ENCODE data around the gene ITIH3.

The ITIH3 gene

DNA sequence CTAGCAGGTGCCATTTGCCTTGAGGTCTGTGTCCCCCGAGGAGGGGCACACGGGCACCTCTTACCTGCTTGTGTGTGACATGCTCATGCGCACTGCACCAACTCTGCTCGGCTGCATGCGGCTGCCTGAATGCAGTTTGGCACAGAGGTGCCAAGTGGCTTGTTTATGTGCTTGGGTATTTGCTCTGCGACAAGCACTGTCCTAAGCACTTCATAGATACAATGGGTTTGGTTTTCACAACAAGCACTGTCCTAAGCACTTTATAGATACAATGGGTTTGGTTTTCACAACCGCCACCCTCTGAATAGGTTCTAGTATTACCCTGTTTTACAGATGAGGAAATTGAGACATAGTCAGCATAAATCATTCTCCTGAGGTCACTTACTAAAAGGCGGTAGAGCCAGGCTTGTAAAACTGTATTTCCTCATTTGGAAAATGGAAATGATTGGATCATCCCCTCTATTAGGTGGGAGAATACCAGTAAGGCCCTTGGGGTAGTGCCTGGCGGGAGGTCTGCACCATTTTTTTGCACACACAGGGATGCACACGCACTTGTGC is 35.4 kb downstream of the ITIH3 start:
- no peak for DNase-seq

DNA sequence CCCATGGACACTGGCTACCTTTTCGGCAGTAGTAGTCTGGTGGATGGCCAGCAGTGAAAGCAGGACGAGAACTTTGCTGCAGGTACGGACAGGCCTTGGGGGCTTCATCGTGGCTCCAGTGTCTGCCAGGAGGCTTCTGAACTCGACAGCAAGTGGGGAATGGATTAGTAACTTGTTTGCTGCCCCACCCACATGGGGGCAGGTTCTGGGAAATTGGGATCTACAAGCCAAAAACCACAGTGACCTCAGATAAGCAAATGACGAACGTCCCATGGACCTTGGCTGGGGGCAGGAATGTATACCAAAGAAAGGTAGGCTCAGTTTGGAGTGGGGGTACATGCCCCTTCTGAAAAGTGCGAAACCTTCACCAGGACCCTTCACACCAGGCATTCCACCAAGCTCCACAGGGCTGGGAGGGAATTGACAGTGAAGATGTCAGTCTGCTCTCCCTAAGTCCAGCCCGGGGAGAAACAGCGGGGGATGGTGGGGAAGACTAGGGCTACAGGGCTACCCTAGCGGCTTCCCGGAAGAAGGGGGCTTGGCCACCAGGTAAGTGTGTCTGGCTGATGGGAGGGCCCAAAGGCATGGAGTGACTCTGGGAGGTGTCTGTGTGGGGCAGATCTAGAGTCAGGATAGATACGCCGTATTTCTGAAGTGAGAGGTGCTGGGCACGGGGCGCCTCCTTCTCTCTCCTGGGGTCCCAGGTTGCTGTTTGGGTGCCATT is 36.1 kb downstream of the ITIH3 start, which contains the start of gene ITIH4:
Gene ITIH4 (minus strand): TSS at position 138 of the 724 bp plus-strand sequence. CDS start 30 bp downstream, at position 108.
- no peak for DNase-seq

DNA sequence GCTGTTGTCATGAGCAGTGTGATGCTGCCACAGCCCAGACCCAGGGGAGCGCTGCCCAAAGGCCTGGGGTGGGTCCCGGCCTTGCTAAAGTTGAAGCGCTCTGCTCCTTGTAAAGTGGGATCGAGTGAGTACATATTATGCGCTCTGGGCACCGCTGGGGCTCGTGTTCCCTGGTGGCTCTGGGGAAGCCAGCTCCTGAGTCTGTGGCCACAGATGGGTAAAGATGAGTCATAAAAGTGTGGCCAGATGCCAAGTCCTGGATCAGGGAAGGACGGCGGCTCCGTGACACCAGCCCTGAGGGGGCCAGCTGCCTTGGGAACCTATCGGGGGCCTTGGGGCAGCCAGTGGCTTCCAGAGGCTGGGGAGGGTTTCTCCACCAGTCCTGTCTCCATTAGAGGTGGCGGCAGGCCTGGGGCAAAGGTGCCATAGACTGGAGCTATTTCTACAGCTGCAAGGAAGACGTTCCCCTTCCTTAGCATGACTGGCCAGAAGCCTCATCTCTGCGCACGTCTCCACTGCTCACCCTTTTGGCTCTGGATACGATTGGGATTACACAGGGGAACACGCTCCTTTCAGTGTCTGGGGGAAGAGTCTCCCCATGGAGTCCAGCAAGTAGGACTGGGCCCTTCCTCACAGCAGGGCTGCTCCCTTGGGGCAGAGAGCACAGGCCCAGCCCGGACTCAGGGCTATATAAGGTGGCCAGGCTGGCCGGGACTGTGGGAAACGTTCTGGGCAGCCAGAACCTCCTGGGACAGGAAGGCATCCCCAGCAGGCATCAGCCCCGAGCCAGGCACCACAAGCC is 37.1 kb downstream of the ITIH3 start:
- DNase-seq = no peak

DNA sequence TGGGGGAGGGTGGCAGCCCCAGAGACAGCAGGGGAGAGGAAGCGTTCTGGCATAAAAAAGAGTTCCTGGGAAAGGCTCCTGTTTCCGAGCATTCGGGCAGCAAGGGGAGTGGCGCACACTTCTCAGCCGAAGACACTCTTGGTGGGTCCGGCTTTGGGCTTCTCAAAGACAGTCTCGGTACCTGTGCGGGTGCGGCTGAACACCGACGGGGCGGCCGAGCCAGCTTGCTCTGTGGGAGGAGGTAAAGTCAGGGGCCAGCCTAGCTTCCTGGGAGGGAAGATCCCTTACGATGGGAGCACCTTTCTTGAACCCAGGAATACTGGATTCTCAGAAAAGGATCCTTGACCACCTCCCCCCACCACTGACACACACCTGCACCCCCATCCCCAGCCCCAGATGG is 38.6 kb downstream of the ITIH3 start:
- DNase-seq = no peak

DNA sequence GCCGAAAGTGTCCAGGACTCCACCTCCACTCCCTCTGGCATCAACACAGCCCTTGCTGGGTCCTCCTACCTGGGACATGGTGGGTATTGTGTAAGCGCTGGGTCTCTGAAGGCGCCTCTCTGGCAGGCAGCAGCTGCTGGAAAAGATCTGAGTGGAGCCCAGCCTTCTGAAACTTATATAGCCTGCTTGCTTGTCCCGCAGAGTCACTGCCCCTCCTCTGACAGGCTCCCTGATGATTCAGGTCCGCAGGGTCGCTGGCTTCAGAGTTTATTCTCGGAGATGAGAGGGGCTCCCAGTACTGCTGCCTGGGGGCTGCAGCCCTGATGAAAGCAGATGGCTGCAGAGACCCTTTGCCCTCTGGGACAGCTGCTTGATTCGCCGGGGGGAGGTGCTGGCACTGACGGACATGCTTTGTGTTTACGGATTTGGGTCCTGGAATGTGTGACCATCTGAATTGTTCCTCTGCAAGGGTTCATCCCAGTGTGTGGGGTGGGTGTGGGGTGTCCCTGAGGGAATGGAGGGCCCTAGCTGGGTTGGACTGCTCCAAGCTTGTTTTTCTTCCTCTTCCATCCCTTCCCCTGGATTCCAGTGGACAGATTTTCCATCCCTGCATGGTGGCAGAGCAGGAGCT is 40.4 kb downstream of the ITIH3 start, which contains the start of gene MUSTN1:
Gene MUSTN1 (minus strand): TSS at position 149 of the 631 bp plus-strand sequence. CDS start 71 bp downstream, at position 78.
- DNase-seq = no peak

DNA sequence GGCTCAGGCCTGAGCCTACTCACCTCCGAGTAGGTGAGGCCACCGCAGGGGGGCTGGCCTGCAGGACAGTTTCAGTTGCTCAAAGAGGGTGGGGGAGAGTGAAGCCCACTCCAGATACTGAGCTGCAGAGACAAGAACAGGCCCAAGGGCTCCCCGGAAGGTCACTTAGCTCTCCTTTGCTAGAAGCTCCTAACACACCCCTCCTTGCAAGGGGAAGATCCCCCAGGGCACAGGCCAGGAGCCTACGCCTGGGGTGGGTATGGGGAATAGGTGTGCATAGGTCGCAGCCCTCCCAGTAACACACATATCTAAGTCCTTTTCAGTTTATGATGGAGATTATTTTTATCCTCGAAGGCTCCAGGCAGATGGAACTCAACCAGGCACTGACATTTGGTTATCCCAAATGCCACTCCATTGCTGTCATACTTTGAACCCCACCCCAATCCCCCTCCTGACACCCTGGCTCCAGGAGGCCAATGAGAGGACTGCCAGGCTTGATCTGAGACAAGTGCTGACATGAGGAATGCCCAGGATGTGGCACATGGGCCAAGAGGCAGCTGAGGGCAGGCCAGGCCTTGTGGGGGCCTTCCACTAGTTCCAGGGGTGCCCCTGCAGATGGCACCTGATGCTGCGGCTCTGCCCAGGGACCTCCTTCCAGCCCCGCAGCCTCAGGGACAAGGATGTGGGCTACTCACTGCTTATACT is 41.3 kb downstream of the ITIH3 start:
- DNase-seq = no peak

DNA sequence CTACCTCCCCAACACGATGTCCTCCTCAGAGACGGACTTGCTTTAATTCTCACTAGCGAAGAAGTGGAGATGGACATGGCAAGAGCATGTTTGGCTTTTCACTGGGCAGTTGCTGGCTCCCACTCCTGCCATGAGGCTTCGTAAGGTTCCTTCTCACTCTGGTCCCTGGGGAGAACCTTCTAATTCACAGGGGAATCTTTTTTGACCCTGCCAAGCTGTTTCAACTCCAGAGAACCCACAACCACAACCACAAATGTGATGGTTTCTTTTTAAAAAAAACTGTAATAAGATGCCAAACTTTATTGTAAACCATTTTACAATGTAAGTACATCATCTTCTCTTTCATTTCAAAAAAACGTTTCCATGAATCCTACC is 41.9 kb downstream of the ITIH3 start:
- no peak for DNase-seq

GRCh38 chr3:52836986-52837385 is 42.4 kb downstream of the ITIH3 start:
- DNase-seq = no peak

- no peak for DNase-seq
These were observed 44.1 kb downstream of the ITIH3 start for GRCh38 chr3:52838561-52839267.

DNA sequence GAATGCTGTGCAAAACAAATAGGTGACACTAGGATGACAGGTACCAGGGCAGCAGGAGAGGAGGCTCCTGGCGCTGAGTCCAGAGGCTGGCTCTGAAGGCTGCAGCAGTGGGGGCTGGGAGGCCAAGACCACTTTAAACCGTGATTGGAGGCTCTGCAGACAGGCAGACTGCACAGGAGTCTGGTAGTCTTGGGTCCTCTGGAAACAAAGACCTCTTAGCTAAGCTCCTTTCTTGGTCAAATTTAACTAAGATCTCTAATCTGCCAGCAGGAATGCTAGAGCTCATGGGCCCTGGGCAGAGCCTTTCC is 44.6 kb downstream of the ITIH3 start:
- no peak for DNase-seq

DNA sequence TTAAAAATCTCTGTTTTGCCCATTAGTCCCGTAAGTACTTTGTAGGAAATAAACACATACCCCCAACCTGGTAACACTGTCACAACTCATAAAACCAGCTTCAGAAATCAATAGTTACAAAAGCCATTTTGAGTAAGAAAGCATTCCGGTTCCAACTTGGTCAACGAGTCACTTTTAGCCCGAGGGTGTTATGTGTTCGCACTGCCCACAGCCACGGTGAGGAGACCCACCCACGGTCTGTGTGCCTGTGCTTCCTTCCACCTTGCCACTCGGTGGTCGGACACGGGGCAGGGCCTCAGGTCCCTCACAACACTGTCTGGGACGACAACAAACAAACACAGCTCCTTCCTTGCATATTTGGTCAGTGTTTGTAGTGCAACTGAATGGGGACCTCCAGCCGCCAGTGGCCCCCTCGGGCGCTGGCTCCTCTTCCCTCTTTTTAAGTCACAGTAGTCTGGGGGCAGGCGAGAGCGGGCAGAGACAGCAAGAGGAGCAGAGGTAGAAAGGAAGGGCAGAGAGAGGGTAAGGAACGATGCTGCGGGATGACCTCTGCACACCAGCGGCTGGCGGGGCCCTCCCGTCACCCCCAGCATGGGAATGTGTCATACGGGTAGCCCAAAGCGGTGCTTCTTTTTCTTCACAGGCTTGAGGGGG is 45.4 kb downstream of the ITIH3 start:
- DNase-seq = no peak

GRCh38 chr3:52841211-52841980 is 46.8 kb downstream of the ITIH3 start:
- no peak for DNase-seq

- no peak for DNase-seq
These were observed 47.4 kb downstream of the ITIH3 start for GRCh38 chr3:52841981-52842340.

DNA sequence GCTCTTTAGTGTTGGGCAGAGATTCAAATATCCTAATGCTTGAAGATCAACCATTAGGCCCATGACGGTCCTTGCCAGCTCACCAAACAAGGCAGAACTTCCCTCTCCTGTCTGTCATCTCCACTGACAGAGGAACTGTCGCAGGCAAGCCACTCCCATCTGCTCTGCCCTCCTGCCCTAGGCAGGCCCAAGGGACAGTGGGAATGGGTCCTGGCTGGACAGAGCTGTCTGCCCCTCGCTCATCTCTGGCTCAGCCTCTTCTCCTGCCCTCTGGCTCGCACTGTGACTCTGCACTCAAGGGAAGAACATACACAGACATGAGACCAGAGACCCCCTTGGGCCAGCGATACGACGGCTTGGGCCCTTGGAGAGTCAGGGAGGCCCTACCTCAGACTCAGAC is 47.8 kb downstream of the ITIH3 start:
- DNase-seq = no peak

DNA sequence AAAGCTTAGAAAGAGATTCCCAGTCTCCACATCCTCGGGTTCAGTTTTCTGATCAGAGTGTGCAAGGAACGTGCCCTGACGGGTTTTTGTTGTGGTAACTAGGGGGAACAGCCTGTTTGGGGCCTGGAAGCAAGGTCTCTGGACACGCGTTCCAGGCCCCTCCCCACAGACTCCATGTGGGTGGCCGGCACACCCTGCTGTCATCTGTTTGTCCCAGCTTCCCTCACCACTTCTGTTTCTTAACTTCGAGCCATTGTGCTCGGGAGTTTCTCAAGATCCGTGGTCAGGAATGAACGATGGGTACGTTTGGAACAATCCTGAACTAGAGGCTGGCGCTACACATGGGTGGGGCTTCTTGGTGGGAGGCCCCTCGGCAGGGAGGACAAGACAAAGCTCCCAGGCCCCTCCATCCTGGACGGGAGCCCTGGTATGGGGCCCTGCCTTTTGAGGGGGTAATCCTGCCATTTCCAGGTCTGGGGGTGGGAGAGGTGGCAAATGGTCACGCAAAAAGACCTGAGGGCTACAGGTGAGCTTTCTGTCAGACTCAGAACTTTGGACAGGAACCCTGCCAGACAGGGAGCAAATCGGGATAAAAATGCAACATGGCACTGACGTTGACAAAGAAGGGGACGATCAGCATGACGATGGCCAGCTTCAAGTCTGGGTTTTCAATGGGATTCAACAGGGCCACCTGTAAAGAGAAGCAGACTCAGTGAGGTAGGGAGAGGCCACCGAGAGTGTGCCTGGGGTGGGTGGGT is 48.7 kb downstream of the ITIH3 start:
- no peak for DNase-seq

GRCh38 chr3:52843881-52844280 is 49.3 kb downstream of the ITIH3 start:
- DNase-seq = no peak

GRCh38 chr3:52844290-52844975 is 49.8 kb downstream of the ITIH3 start:
- no peak for DNase-seq

DNA sequence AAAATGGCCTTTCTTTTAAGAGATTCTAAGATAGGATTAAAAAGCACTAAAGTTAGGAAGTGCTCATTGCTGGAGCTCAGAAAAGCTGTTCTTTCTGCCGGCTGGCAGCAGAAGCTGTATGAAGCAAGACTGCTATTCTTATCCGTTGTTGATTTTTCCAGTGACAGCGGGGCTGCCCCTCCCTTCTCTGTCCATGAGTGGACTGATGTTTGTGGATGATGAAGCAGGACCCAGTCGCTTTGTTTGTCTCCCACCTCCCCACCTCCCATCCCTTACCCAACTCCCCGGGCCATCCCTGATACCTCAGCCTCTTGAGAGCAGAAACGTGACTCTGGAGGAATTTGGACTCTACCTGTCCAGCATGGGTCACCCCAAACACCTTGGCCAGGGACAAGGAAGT is 50.6 kb downstream of the ITIH3 start:
- no peak for DNase-seq

DNA sequence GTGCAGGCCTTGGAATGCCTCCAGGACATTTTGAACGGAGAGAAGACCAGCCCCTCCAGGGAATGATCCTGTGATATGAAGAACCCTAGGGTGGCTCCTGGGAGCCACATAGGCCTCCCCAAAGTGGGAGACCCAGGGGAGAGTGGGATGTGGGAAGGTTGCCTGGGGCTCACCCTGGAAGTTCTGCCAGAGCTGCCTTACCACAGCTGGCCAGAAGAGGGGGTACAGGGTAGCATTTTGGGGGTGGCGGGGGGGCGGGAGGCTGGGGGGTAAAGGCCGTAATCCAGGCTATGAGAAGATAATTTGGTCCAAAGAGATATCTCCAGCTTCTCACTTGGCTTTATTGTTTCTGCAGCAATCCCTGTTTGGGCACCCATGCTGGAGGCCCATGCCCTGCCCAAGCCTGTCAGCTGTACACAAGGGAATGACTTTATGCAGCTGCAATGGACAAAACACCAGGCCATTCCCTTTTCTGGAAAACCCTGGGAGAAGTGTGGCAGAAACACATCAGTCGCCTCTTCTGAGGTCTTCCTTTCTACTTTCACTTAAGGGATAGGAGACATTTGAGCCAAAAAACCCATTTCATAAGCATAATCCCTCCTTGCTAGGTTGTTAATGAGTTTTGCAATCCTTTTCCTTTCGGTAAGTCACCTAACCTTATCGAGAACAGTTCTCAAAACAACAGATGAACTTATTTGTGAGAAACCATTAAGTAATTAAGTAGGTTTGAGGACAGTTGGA is 51.3 kb downstream of the ITIH3 start:
- no peak for DNase-seq
